HepG2 (cell line): ENCODE measurements around the gene XK. TPM values are rescaled to one million over a fixed set of nuclear protein-coding genes. Genes with fewer than 3 reads are reported as not detected.
A peak's percentile ranks its signal among the peaks of the same experiment; 100 is the strongest.

ENCODE experiments used
- ATAC-seq: fragments of 200-7000 bp; cut with Tn5 transposase; 3 replicates; pipeline ENCODE4 v1.9.1; 2020; ENCODE audit warnings: mild to moderate bottlenecking, moderate library complexity
- BruUV-seq: library from RNA; stranded (reverse); fragments of 400-500 nt; replicated peaks from 2 replicates; lab custom pipeline; 2021; lab: Mats Ljungman, UMichigan
- CTCF ChIA-PET: fragments of 300-600 bp; formaldehyde crosslinking; extraction: SDS; loops from one replicate; lab custom pipeline; 2021; ENCODE audit warnings: low total read pairs, inconsistent platforms, low intra/inter-chr PET ratio; lab: Yijun Ruan, JAX
- POLR2A ChIA-PET: fragments of 350-600 bp; sonication (Branson Sonifier 250); formaldehyde crosslinking; loops from one replicate; lab custom pipeline; 2020; ENCODE audit warnings: antibody characterized with exemption, inconsistent platforms; lab: Yijun Ruan, JAX
- DNase-seq: peaks from one replicate; pipeline ENCODE4 v3.0.0-alpha.2; 2015; ENCODE audit warnings: low spot score
- FAIRE-seq: peaks from 3 replicates; lab custom pipeline; 2011; peaks lifted over from hg19 to GRCh38; lab: Jason Lieb, UNC
- H2AFZ ChIP-seq: one replicate; pipeline ENCODE4 v1.6.1; 2011; ENCODE audit warnings: low read length, inconsistent platforms
- H3K27ac ChIP-seq: fragments of 300-600 bp; 3 replicates; pipeline ENCODE4 v1.8.0; 2011; ENCODE audit warnings: mixed run types, mild to moderate bottlenecking, mixed read lengths, low read length, inconsistent platforms; ENCODE audit not compliant: insufficient read depth; ENCODE audit errors: extremely low read length
- H3K27me3 ChIP-seq, 2 experiments: fragments of 200-600 bp in 1 of 2; 2 replicates in 1 of 2; 3 replicates in 1 of 2; pipeline versions ENCODE4 v1.6.0 to v1.8.0; 2011; ENCODE audit warnings: low read length in 2 of 2, mild to moderate bottlenecking in 2 of 2, moderate library complexity in 2 of 2, inconsistent platforms in 1 of 2; ENCODE audit not compliant: insufficient read depth in 2 of 2, control insufficient read depth in 1 of 2
- H3K36me3 ChIP-seq, 2 experiments: fragments of 200-600 bp in 1 of 2; replicated peaks in 1 of 2; 2 replicates in 1 of 2; 3 replicates in 1 of 2; pipeline versions ENCODE4 v1.5.1 to v1.8.0; 2011; ENCODE audit warnings: low read length in 2 of 2, inconsistent platforms in 1 of 2; ENCODE audit not compliant: insufficient read depth in 2 of 2, control insufficient read depth in 1 of 2
- H3K4me1 ChIP-seq: 2 replicates; pipeline ENCODE4 v1.5.1; 2012; ENCODE audit warnings: low read length, inconsistent platforms; ENCODE audit not compliant: insufficient read depth
- H3K4me2 ChIP-seq: 2 replicates; pipeline ENCODE4 v1.6.0; 2011; ENCODE audit warnings: low read depth, low read length, inconsistent platforms
- H3K4me3 ChIP-seq, 3 experiments: fragments of 200-600 bp in 1 of 3; sonication (generic), shearing (Covaris generic) in 1 of 3; replicated peaks in 1 of 3; 2 replicates each; pipeline ENCODE4 v1.5.1; 2011 to 2016; ENCODE audit warnings: low read length in 3 of 3, inconsistent platforms in 2 of 3, low read depth in 2 of 3, mild to moderate bottlenecking in 2 of 3, control low read depth in 1 of 3, mixed read lengths in 1 of 3; ENCODE audit not compliant: insufficient read depth in 1 of 3
- H3K79me2 ChIP-seq: one replicate; pipeline ENCODE4 v1.6.1; 2011; ENCODE audit warnings: low read length, inconsistent platforms; ENCODE audit not compliant: insufficient read depth
- H3K9ac ChIP-seq: 2 replicates; pipeline ENCODE4 v1.6.0; 2011; ENCODE audit warnings: mild to moderate bottlenecking, low read depth, low read length, inconsistent platforms; ENCODE audit not compliant: insufficient read depth
- H3K9me3 ChIP-seq: 2 replicates; pipeline ENCODE4 v1.5.1; 2012; ENCODE audit warnings: mild to moderate bottlenecking, low read length
- H4K20me1 ChIP-seq: 2 replicates; pipeline ENCODE4 v1.6.0; 2011; ENCODE audit warnings: inconsistent platforms, mild to moderate bottlenecking, low read length, moderate library complexity; ENCODE audit not compliant: insufficient read depth
- ATF7 ChIP-seq, 2 experiments: fragments of 450-650 bp in 1 of 2; sonication (generic) in 1 of 2; formaldehyde crosslinking in 1 of 2; IDR thresholded peaks; 2 replicates each; pipeline versions ENCODE4 v1.4.0 to v1.6.1; 2016 to 2020; ENCODE audit warnings: antibody characterized with exemption in 1 of 2, mild to moderate bottlenecking in 1 of 2, missing genetic modification reagents in 1 of 2
- BCL6 ChIP-seq: IDR thresholded peaks from 2 replicates; pipeline ENCODE4 v1.6.1; 2016; ENCODE audit warnings: missing genetic modification reagents, missing compliant biosample characterization
- GRHL1 ChIP-seq: sonication (generic); formaldehyde crosslinking; conservative IDR thresholded peaks from 2 replicates; pipeline ENCODE4 v1.8.0; 2022; ENCODE audit warnings: missing genetic modification reagents
- KLF15 ChIP-seq: sonication (generic); formaldehyde crosslinking; IDR thresholded peaks from 2 replicates; pipeline ENCODE4 v1.8.1; 2023; ENCODE audit warnings: borderline replicate concordance, mild to moderate bottlenecking, inconsistent platforms, missing genetic modification reagents, mixed read lengths
- RAD21 ChIP-seq: fragments of 450-650 bp; formaldehyde crosslinking; IDR thresholded peaks from 2 replicates; pipeline ENCODE4 v1.5.0; 2020; ENCODE audit warnings: mild to moderate bottlenecking
- SMAD9 ChIP-seq: sonication (generic); formaldehyde crosslinking; IDR thresholded peaks from 2 replicates; pipeline ENCODE4 v1.5.1; 2020; ENCODE audit warnings: mild to moderate bottlenecking, missing genetic modification reagents
- SOX5 ChIP-seq: IDR thresholded peaks from 2 replicates; pipeline ENCODE4 v1.6.1; 2016; ENCODE audit warnings: borderline replicate concordance
- ZBTB25 ChIP-seq: IDR thresholded peaks from 2 replicates; pipeline ENCODE4 v1.6.1; 2018; ENCODE audit warnings: missing genetic modification reagents
- ZNF24 ChIP-seq: fragments of 450-650 bp; IDR thresholded peaks from 2 replicates; pipeline ENCODE4 v1.6.1; 2017; ENCODE audit warnings: antibody characterized with exemption, mild to moderate bottlenecking
- ZNF275 ChIP-seq: sonication (generic); formaldehyde crosslinking; IDR thresholded peaks from 2 replicates; pipeline ENCODE4 v1.8.0; 2022; ENCODE audit warnings: missing genetic modification reagents, mild to moderate bottlenecking, inconsistent platforms, borderline replicate concordance
- ZNF576 ChIP-seq: sonication (generic); formaldehyde crosslinking; IDR thresholded peaks from 2 replicates; pipeline ENCODE4 v1.4.0; 2020; ENCODE audit warnings: mild to moderate bottlenecking, missing genetic modification reagents
- WGBS: methylation state at CpG from one replicate; pipeline ENCODE4 v1.1.6; 2017; ENCODE audit warnings: low lambda C conversion rate; 5-methylcytosine and 5-hydroxymethylcytosine counted together
- in situ Hi-C: cut with HindIII; loops from 2 replicates; pipeline ENCODE4 v1.10.0; 2017; ENCODE audit warnings: low pct_unique_long_range_greater_than_20kb; ENCODE audit not compliant: extremely low pct_ligation_motif_present
- intact Hi-C: fragments of 100-400 bp; cut with micrococcal nuclease; formaldehyde crosslinking; loops from one replicate; pipeline ENCODE4 v1.10.0; 2022; ENCODE audit not compliant: unreplicated experiment
- polyA plus RNA-seq, 8 experiments: library from polyadenylated mRNA; depleted of rRNA in 3 of 8; stranded (reverse) in 7 of 8; unstranded in 1 of 8; fragments of >200 nt; fragmentation: Illumina TruSeq in 4 of 8; extraction: Trizol in 4 of 8; gene quantifications; 2 replicates each; pipeline versions ENCODE4 v1.2.1 to v1.2.3, GENCODE V29; 2011 to 2016; ENCODE audit warnings: low read depth in 4 of 8, missing spikeins in 1 of 8, mixed read lengths in 1 of 8; ENCODE audit not compliant: insufficient read depth in 1 of 8
- total RNA-seq, 5 experiments: library from RNA; depleted of rRNA; stranded (reverse); fragments of >200 nt; fragmentation: Illumina TruSeq; extraction: Trizol; gene quantifications; 2 replicates each; pipeline ENCODE4 v1.2.3, GENCODE V29; 2016; ENCODE audit warnings: low read depth in 1 of 5

XK gene
- total and polyA plus RNA-seq, 2 of the 13 experiments (the other 11 are each of a cell fraction or from before 2014, with no cell fraction given): not detected

- Histone ChIP-seq H3K9me3 (no peaks in the 10 kb centered on the region), H3K36me3 (no peaks in the 10 kb centered on the region), H4K20me1 (no peaks in the 10 kb centered on the region), H3K27ac (no peak overlapping the region), H3K27me3 (no peaks in the 10 kb centered on the region), H2AFZ (no peak overlapping the region), H3K4me1 (no peaks in the 10 kb centered on the region), H3K4me2 (no peak overlapping the region), H3K9ac (no peak overlapping the region), H3K4me3 (no peak overlapping the region), H3K79me2 (no peaks in the 10 kb centered on the region)
- DNase-seq: no peak
- intact Hi-C loops: no loop called here
- TF ChIP-seq ZNF576 (CRISPR knock-in tag): no peak
- no peak for TF ChIP-seq SMAD9 (CRISPR knock-in tag)
- no peak for TF ChIP-seq ZNF275 (CRISPR knock-in tag)
- TF ChIP-seq ATF7 (IDR thresholded peaks at IDR 0.05): peak; percentile 74
- no peak for TF ChIP-seq ATF7 (CRISPR knock-in tag; IDR thresholded peaks at IDR 0.05)
- no peak for FAIRE-seq
- no TSS peak for BruUV-seq
- CTCF ChIA-PET: no interaction called here
- in situ Hi-C loops: no loop called here
- POLR2A ChIA-PET: no interaction called here
- ATAC-seq: no peak
- WGBS: 0% methylated on average over 1 of the region's 1 CpG
These were observed 32.0 kb upstream of the XK start for GRCh38 chrX:37653397-37654085.

GRCh38 chrX:37658343-37659030 lies 27.1 kb upstream of the XK start:
- POLR2A ChIA-PET: no interaction called here
- Histone ChIP-seq H3K27me3 (no peaks in the 10 kb centered on the region), H3K79me2 (no peaks in the 10 kb centered on the region), H3K4me2 (no peak overlapping the region), H3K27ac (no peak overlapping the region), H3K9ac (no peak overlapping the region), H3K36me3 (no peaks in the 10 kb centered on the region), H3K4me1 (no peaks in the 10 kb centered on the region), H3K4me3 (no peak overlapping the region), H4K20me1 (no peaks in the 10 kb centered on the region), H3K9me3 (no peaks in the 10 kb centered on the region), H2AFZ (no peak overlapping the region)
- FAIRE-seq (no peak), DNase-seq (no peak), ATAC-seq (no peak)
- BruUV-seq: no TSS peak
- 0% methylated on average over 3 of the region's 4 CpGs for WGBS
- intact Hi-C loops: no loop called here
- CTCF ChIA-PET: no interaction called here
- in situ Hi-C loops: no loop called here
- TF ChIP-seq GRHL1 (no peak), SOX5 (CRISPR knock-in tag) (no peak), KLF15 (CRISPR knock-in tag) (no peak), ZNF24 (no peak), RAD21 (CRISPR knock-in tag) (no peak), BCL6 (CRISPR knock-in tag) (no peak), ZBTB25 (CRISPR knock-in tag) (no peak)
